Pons (tissue), 1 donor: ENCODE results near the gene MT1H.
"Not testable (repeated sequence)": the region's sequence is repeated elsewhere in the genome, so short reads cannot be mapped to it uniquely, and the experiment has no call there.

ENCODE experiments used
- DNase-seq: peaks from one replicate; pipeline ENCODE4 v3.0.0-alpha.2; 2016; ENCODE audit warnings: low spot score

Gene MT1H

DNA sequence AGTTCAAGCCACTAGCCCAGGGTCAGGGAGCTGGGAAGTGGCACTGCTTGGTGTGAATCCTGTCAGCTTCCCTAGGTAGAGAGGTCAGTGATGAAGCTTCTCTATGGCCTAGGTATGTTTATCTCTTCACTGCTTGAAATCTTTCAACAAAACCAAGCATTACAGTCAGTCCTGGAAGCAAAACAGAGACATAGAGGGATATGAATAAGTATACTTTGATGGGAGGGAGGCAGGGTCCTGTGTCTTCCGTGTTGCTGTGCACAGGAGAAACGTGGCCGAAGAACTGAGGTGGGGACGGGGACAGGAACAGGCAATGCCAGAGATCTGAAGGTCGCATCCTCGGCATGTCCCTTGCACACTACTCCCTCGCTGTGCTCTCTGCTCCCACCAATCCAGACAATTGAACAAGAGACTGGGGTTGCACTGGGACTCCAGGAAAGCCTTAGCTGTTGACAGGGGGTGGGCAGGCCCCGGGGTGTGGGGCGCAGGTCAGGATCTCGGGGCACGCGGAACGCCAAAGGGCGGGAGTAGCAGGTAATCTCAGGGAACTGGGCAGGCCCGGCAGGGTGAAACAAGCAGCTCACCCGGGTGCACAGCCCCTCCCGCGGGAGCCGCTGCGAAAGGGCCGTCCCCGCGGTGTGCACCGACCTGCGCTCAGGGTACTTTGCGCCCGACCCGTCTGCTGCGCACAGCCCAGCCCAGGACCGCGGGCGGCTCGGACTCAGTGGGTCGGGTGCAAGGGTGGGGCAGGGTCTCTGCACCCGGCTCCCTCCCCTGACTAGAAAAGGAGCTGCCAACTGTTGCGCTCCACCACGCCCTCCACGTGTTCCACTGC is at the start of gene MT1H:
TSS of gene MT1H (plus strand) at position 810 of the 835 bp plus-strand sequence. CDS start 71 bp downstream, outside the sequence.
- no peak for DNase-seq

DNA sequence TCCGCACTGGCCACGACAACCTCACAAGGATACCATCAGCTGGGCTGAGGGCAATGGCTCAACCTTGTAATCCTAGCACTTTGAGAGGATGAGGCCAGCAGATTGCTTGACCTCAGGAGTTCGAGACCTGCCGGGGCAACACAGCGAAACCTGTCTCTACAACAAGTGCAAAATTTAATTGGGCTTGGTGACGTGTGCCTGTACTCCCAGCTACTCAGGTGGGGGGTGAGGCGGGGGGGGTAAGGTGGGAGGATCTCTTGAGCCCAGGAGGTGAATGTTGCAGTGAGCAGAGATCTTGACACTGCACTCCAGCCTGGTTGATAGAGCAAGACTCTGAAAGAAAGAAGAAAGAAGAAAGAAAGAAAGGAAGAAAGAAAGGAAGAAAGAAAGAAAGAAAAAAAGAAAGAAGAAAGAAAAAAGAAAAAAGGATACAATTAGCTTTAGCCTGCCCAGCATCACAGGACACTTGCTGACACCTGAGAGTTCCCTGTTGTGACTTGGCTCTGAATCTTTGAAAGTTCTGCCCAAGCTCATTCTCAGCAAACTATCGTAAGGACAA is 49.2 kb upstream of the MT1H start:
- no peak for DNase-seq

DNA sequence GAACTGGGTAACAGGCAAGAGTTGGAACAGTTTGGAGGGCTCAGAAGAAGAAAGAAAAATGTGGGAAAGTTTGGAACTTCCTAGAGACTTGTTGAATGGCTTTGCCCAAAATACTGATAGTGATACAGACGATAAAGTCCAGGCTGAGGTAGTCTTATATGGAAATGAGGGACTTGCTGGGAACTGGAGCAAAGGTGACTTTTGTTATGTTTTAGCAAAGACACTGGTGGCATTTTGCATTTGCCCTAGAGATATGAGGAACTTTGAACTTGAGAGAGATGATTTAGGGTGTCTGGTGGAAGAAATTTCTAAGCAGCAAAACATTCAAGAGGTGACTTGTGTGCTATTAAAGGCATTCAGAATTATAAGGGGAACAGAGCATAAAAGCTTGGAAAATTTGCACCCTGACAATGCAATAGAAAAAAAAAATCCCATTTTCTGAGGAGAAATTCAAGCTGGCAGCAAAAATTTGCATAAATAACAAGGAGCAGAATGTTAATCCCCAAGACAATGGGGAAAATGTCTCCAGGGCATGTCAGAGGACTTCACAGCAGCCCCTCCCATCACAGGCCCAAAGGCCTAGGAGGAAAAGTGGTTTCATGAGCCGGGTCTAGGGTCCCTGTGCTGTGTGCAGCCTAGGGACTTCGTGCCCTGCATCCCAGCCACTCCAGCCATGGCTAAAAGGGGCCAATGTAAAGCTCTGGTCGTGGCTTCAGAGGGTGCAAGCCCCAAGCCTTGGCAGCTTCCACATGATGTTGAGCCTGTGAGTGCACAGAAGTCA is 47.8 kb upstream of the MT1H start:
- not testable (repeated sequence) for DNase-seq

DNA sequence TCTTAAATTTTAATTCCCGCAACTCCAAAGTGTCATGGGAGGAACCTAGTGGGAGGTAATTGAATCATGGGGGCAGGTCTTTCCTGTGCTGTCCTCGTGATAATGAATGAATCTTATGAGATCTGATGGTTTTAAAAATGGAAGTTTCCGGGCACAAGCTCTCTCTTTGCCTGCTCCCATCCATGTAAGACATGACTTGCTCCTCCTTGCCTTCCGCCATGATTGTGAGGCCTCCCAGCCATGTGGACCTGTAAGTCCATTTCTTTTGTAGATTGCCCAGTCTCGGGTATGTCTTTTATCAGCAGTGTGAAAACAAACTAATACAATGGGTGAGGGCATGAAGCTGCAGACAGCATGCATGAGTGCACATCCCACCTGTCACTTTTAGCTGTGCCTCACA is 46.4 kb upstream of the MT1H start:
- DNase-seq: not testable (repeated sequence)

DNA sequence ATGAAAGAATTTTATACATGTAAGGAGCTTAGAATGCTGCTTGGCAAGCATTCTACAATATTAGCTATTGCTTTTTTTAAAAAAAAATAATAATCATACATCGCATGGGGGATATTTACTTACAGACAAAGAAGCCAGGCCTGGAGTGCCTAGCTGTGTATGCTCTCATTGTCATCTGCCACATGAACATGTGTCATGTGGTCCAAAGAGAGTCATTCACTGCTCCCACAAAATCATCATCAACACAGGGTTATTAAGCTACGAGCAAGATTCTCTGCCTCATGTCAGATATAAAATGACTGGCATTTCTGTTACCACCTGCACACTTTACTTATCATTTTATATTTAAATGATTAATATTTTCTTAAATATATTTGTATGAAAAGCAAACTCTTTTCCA is 46.0 kb upstream of the MT1H start:
- DNase-seq: no peak

DNA sequence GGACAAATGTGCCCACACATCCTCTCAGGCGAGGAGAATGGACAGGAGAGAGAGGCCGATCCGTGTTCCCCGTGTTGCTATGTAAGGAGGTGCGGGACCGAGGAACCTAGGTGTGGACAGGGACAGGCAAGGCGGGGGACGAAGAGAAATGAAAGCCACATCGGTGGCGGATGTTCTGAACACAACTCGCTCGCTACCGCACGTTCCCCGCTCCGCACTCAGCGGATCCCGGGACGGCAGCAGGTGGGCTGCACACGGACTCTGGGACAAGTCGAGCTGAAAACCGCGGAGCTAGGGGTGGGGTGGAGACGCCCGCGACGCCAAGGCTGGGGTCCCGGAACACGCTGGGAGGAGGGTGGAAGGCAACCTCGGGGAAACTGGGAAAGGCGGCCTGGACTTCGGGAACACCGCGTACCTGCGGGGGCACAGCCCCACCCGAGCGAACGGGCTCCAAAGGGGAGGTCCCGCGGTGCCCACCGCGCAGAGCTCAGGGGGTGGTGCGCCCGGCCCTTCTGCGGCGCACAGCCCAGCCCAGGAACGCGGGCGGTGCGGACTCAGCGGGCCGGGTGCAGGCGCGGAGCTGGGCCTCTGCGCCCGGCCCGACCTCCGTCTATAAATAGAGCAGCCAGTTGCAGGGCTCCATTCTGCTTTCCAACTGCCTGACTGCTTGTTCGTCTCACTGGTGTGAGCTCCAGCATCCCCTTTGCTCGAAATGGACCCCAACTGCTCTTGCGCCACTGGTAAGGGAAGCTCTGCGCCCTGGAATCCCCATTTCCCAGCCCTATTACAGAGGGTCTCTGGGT is 44.3 kb upstream of the MT1H start, which contains the start of gene MT1E:
TSS of gene MT1E (plus strand) at position 642 of the 803 bp plus-strand sequence. CDS start at position 713, 71 bp downstream.
- peak; percentile 39 for DNase-seq

DNA sequence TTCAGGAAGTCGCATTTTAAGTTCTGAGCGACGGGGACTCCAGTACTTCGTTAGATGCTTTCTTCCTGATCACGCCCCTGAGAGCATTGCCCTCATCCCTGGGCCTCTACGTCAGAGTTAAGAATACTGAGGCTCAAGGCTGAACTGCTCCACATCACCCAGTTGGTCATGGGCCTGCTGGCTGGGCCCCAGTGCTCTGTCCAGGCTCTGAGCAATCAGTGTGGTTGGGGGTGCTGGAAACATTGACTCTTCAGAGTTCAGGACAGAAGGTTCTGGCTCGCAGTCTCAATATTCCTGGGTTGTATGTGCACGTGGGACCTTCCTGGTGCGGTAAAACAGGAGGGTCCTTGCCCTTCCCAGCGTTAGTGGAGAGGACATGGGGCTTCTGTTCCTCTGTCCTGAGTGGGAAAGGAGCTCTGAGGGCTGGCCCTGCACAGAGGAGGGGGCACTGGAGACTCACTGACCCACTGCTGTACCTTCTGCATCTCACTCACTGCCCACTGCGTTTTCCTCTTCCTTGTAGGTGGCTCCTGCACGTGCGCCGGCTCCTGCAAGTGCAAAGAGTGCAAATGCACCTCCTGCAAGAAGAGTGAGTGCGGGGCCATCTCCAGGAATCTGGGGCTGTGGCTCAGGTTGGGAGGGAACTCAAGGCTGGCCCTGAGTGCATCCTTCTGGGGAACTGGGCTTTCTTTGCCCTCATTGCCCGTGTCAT is 43.5 kb upstream of the MT1H start:
- DNase-seq: no peak

DNA sequence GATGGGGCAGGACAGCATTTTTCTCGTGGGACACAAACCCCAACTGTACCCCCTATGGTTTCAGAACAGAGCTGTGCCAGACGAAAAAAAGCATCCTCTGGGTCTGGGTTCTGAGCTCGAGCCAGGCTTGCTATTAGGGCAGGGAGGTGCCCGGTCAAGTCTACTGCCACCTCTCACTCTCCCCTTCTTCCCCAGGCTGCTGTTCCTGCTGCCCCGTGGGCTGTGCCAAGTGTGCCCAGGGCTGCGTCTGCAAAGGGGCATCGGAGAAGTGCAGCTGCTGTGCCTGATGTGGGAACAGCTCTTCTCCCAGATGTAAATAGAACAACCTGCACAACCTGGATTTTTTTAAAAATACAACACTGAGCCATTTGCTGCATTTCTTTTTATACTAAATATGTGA is 42.9 kb upstream of the MT1H start:
- DNase-seq: no peak

DNA sequence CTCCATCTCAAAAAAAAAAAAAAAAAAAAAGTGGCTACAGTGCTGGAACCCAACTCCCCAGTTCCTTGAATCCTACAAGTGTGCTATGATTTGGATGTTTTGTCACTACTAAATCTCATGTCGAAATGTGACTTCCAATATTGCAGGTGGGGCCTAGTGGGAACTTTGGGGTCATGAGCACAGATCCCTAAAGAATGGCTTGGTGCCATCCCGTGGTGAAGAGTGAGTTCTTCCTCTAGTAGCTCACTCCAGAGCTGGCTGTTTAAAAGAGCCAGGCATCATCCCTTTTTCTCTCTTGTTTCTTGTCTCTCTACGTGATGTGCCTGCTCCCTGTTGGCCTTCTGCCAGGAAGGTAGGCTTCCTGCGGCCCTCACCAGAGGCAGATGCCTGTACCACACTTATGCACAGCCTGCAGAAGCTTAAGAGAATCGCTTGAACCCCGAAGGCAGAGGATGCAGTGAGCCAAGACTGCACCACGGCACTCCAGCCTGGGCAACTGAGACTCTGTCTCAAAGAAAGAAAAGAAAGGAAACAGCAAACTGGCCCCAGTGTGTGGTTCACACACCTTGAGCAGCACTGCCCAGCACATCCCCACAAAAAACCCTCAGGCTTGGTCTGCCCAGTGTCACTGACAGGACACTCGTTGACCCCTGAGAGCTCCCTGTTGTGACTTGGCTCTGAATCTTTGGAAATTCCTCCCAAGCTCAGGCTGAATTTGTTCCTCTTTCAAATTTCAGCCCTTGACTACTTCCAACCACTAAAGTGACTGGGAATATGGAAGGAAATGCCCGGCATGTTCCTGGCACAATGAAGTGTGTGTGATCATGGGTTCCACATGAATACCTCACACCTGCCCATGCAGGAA is 40.9 kb upstream of the MT1H start:
- no peak for DNase-seq

DNA sequence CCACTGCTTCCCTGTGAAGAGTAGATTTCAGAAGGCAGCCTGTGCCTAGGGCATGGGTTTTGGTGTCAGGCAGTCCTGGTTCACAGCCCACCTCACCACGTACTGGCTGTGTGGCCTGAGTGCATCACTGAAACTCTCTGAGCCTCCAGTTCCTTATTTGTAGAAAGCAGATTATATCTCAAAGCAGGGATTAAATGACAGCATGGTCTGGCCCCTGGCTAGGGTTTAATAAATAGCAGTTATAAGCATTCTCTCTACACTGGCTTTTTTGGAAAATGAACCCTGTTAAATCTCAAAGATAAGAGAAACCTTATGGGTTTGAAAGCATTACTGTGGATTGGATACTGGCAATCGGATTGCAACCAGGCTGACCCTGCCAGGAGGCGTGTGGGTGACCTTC is 40.1 kb upstream of the MT1H start:
- DNase-seq: no peak

DNA sequence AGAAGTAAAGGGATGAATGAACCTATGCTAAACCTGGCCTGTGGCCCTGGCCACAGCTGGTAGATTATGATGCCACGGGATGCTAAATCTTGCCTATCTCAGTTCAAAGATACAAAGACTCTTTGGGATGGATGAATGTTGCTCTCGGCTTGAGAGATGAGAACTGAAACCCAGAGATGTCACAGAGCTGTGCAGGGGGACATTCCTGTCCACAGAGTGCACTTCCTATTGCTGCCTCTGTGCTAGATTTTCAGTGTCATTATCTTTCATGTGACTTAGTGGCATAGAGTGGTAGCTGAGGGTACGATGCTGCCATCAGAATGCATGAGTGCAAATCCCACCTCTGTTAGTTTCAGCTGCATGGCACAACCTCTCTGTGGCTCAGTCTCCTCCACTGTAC is 39.5 kb upstream of the MT1H start:
- no peak for DNase-seq

DNA sequence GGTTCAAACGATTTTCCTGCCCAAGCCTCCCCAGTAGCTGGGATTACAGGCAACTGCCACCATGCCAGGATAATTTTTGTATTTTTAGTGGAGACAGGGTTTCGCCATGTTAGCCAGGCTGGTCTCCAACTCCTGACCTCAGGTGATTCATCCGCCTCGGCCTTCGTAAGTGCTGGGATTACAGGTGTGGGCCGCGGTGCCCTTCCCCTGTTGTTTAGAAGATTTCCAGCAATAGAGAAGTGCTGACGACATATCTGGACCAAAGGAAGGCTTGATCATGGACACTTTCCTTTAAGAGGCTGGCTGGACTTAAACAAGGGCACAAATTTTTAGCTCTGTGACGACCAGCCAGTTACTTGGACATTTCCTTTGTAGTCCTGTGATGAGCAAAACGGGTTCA is 38.4 kb upstream of the MT1H start:
- no peak for DNase-seq

DNA sequence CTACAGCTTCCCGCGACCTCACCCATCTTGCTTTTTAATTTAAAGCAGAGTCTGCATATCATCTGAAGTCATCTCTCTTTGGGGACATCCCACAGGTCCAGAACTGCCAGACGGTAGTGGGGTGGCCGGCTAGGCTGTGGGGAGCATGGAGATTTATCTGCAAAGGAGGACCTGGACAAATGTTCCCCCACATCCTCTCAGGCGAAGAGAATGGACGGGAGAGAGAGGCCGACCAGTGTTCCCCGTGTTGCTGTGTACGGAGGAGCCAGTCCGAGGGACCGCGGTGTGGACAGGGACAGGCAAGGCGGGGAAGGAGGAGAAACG is 37.8 kb upstream of the MT1H start:
- DNase-seq: no peak

DNA sequence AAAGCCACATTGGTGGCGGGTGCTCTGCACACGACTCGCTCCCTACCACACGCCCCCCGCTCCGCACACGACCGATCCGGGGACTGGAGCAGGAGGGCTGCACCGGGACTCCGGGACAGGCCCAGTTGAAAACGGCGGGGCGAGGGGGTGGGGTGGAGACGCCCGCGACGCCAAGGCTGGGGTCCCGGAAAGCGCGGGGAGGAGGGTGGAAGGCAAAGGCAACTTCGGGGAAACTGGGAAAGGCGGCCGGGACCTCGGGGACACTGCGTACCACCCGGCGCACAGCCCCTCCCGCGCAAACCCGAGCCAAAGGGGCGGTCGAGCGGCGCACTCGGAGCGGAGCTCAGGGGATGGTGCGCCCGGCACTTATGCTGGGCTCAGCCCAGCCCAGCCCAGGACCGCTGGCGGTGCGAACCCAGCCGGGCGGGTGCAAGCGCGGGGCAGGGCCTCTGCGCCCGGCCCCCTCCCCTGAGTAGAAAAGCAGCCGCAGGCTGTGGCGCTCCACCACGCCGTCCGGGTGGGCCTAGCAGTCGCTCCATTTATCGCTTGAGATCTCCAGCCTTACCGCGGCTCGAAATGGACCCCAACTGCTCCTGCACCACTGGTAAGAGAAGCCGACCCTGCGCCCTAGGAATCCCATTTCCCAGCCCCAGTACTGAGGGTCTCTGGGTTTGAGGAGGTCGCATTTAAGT is 37.3 kb upstream of the MT1H start, which contains the start of gene MT1M:
TSS of gene MT1M (plus strand) at position 504 of the 692 bp plus-strand sequence. CDS start at position 577, 73 bp downstream.
- no peak for DNase-seq

DNA sequence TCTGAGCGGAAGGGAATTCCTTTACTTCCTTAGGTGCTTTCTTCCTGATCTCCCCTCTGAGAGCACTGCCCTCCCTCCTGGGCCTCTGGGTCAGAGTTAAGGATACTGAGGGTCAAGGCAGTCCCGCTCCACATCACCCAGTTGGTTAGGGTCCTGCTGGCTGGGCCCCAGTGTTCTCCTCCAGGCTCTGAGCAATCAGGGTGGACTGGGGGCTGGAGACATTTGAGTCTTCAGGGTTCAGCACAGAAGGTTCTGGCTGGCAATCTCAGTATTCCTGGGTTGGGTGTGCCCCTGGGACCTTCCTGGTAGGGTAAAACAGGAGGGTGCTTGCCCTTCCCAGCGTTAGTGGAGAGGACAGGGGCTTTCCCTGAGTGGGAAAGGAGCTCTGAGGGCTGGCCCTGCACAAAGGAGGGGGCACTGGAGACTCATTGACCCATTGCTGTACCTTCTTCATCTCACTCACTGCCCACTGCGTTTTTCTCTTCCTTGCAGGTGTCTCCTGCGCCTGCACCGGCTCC is 36.7 kb upstream of the MT1H start:
- no peak for DNase-seq

DNA sequence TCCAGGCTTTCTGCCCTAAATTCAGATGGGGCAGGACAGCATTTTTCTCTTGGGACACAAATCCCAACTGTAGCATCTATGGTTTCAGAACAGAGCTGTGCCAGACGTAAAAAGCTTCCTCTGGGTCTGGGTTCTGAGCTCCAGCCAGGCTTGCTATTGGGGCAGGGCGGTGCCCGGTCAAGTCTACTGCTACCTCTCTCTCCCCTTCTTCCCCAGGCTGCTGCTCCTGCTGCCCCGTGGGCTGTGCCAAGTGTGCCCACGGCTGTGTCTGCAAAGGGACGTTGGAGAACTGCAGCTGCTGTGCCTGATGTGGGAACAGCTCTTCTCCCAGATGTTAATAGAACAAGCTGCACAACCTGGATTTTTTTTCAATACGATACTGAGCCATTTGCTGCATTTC is 36.1 kb upstream of the MT1H start:
- no peak for DNase-seq

DNA sequence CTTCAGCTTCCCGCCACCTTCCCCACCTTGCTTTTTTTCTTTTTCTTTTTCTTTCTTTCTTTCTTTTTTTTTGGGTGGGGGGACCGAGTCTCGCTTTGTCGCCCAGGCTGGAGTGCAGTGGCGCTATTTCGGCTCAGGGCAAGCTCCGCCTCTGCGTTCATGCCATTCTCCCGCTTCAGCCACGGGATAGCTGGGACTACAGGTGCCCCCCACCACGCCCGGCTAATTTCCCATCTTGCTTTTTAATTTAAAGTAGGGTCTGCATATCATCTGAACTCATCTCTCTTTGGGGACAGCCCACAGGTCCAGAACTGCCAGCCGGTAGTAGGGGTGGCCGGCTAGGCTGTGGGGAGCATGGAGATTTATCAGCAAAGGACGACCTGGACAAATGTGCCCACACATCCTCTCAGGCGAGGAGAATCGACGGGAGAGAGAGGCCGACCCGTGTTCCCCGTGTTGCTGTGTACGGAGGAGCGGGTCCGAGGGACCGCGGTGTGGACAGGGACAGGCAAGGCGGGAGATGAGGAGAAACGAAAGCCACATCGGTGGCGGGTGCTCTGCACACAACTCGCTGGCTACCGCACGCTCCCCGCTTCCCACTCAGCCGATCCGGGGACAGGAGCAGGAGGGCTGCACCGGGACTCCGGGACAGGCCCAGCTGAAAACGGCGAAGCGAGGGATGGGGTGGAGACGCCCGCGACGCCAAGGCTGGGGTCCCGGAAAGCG is 34.7 kb upstream of the MT1H start:
- DNase-seq: no peak

DNA sequence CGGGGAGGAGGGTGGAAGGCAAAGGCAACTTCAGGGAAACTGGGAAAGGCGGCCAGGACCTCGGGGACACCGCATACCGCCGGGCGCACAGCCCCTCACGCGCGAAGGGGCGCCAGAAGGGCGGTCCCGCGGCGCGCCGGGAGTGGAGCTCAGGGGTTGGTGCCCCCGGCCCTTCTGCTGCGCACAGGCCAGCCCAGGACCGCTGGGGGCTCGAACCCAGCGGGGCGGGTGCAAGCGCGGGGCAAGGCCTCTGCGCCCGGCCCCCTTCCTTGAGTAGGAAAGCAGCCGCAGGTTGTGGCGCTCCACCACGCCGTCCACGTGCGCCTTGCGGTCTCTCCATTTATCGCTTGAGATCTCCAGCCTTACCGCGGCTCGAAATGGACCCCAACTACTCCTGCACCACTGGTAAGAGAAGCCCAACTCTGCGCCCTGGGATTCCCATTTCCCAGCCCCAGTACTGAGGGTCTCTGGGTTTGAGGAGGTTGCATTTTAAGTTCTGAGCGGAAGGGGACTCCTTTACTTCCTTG is 34.1 kb upstream of the MT1H start:
- DNase-seq: no peak
